HG02970 (cell line): Measurements from ENCODE around the gene CLDN24.
"Not testable (repeated sequence)": the region's sequence is repeated elsewhere in the genome, so short reads cannot be mapped to it uniquely, and the experiment has no call there.

Experiments used
- ATAC-seq: cut with Tn5 transposase; IDR thresholded peaks from one replicate; pipeline ENCODE4 v1.9.1; 2021; ENCODE audit warnings: mild to moderate bottlenecking, moderate library complexity, moderate number of reproducible peaks; ENCODE audit not compliant: unreplicated experiment, low FRiP score

CLDN24 gene

GRCh38 chr4:183324056-183324455 is 1.8 kb upstream of the CLDN24 start:
- not testable (repeated sequence) for ATAC-seq

GRCh38 chr4:183323295-183323694 is 1.1 kb upstream of the CLDN24 start:
- ATAC-seq: no peak

GRCh38 chr4:183321516-183321915 is 710 bp downstream of the CLDN24 start:
- no peak for ATAC-seq

GRCh38 chr4:183321079-183321478 is 1.1 kb downstream of the CLDN24 start:
- ATAC-seq: no peak

GRCh38 chr4:183320211-183321059 is 1.8 kb downstream of the CLDN24 start, which contains the start of gene CLDN22:
Gene CLDN22, minus strand, starts transcription at chr4:183320276. Its CDS starts 58 bp downstream, at chr4:183320218.
- ATAC-seq: no peak

GRCh38 chr4:183318656-183319055 is 3.6 kb downstream of the CLDN24 start:
- no peak for ATAC-seq

- ATAC-seq: no peak
These were observed 7.4 kb downstream of the CLDN24 start for GRCh38 chr4:183314806-183315205.

GRCh38 chr4:183314336-183314735 is 7.9 kb downstream of the CLDN24 start:
- ATAC-seq: no peak

- no peak for ATAC-seq
These were observed 9.4 kb downstream of the CLDN24 start for GRCh38 chr4:183312841-183313240.

GRCh38 chr4:183306811-183307210 is 15.4 kb downstream of the CLDN24 start:
- no peak for ATAC-seq

- no peak for ATAC-seq
These were observed 17.7 kb downstream of the CLDN24 start for GRCh38 chr4:183304538-183304937.

GRCh38 chr4:183304067-183304466 is 18.2 kb downstream of the CLDN24 start:
- peak; percentile 56 for ATAC-seq

- ATAC-seq: no peak
These were observed 18.9 kb downstream of the CLDN24 start for GRCh38 chr4:183303301-183303700.

GRCh38 chr4:183300655-183301054 is 21.6 kb downstream of the CLDN24 start:
- ATAC-seq: no peak

GRCh38 chr4:183300070-183300469 is 22.2 kb downstream of the CLDN24 start:
- no peak for ATAC-seq

GRCh38 chr4:183299464-183299863 is 22.8 kb downstream of the CLDN24 start:
- ATAC-seq: no peak

- no peak for ATAC-seq
These were observed 24.6 kb downstream of the CLDN24 start for GRCh38 chr4:183297675-183298074.

GRCh38 chr4:183295711-183296110 is 26.5 kb downstream of the CLDN24 start:
- ATAC-seq: no peak

- no peak for ATAC-seq
These were observed 31.2 kb downstream of the CLDN24 start for GRCh38 chr4:183291070-183291469.

- no peak for ATAC-seq
These were observed 32.5 kb downstream of the CLDN24 start for GRCh38 chr4:183289688-183290087.

- ATAC-seq: no peak
These were observed 33.3 kb downstream of the CLDN24 start for GRCh38 chr4:183288955-183289354.

GRCh38 chr4:183287677-183288076 is 34.5 kb downstream of the CLDN24 start:
- peak; percentile 69 for ATAC-seq
